ENCODE data around the gene B9D1. TPM values are rescaled to one million over a fixed set of nuclear protein-coding genes. Genes with fewer than 3 reads are reported as not detected.

Gene B9D1
- total and polyA plus RNA-seq, 9 of the 15 experiments (the other 6 are each of a cell fraction or from before 2014, with no cell fraction given) = 8.9 to 28.0 (median 17.9) TPM

- FAIRE-seq (no peak), DNase-seq (ENCODE audit: extremely low read depth in 1 of 4, low spot score in 3 of 4) (no peak), ATAC-seq (no peak)
- peaks cover 5 to 6% of the 10 kb centered on the region in 2 experiments; a peak in 3 of 5 replicates for H3K4me1 ChIP-seq (replicated peaks in 1 of 2; ENCODE audit: control insufficient read depth in 2 of 2, insufficient read depth in 2 of 2, low read length in 2 of 2)
- H4K20me1 ChIP-seq (replicated peaks; ENCODE audit: control insufficient read depth, insufficient read depth, low read length) = no peaks in the 10 kb centered on the region
- no peaks in the 10 kb centered on the region for H3K9me3 ChIP-seq (replicated peaks; ENCODE audit: control insufficient read depth, insufficient read depth, low read depth, low read length)
- H2AFZ ChIP-seq (ENCODE audit: low read depth, low read length) = no peak overlapping the region
- H3K9me1 ChIP-seq (ENCODE audit: control insufficient read depth, insufficient read depth, low read length) = peaks cover 4% of the 10 kb centered on the region
- no peaks in the 10 kb centered on the region for H3K79me2 ChIP-seq (ENCODE audit: control insufficient read depth, insufficient read depth, low read length)
- H3K4me3 ChIP-seq = no peak overlapping the region
- intact Hi-C loops (cut with micrococcal nuclease) = no loop called here
- in situ Hi-C loops (cut with MboI) = no loop called here
- 0 out of 3 replicates have a peak, but pooled peaks cover 2% of the 10 kb centered on the region for H3K36me3 ChIP-seq (ENCODE audit: control insufficient read depth, insufficient read depth, low read length)
- POLR2A ChIA-PET = interaction anchor here (2.2 kb wide), 1 partner anchor 14 kb away, joined by 9 read pairs; no protein-coding TSS in a partner anchor
- no TSS peak for BruUV-seq (replicated peaks)
- H3K27ac ChIP-seq (ENCODE audit: extremely low read depth, low read depth, low read length) = no peak overlapping the region
- H3K4me2 ChIP-seq (ENCODE audit: insufficient read depth, low read length) = no peak overlapping the region
- H3K27me3 ChIP-seq (ENCODE audit: control insufficient read depth in 2 of 2, insufficient read depth in 2 of 2, low read length in 2 of 2) = no peaks in the 10 kb centered on the region
- no peak overlapping the region; a peak in 1 of 4 replicates for H3K9ac ChIP-seq (ENCODE audit: insufficient read depth in 1 of 2, low read depth in 2 of 2, low read length in 2 of 2)
- CTCF ChIA-PET (ENCODE audit: low intra/inter-chr PET ratio) = no interaction called here
- 51% methylated on average over 4 of the region's 5 CpGs for WGBS (ENCODE audit: insufficient coverage, low coverage, missing lambda C conversion rate)
- no peak for TF ChIP-seq WHSC1 (IDR thresholded peaks at IDR 0.05; ENCODE audit: low read length)
- TF ChIP-seq MED1 (CRISPR knock-in tag; IDR thresholded peaks at IDR 0.05; ENCODE audit: borderline replicate concordance) = no peak
- no peak for TF ChIP-seq ZBTB5 (IDR thresholded peaks at IDR 0.05)
- no peak for TF ChIP-seq ATF1 (CRISPR knock-in tag; IDR thresholded peaks at IDR 0.05)
- no peak for TF ChIP-seq ATF1 (tag; IDR thresholded peaks at IDR 0.05)
- TF ChIP-seq NFIX (CRISPR knock-in tag; IDR thresholded peaks at IDR 0.05; ENCODE audit: low read depth) = no peak
- TF ChIP-seq, protein P1, sequence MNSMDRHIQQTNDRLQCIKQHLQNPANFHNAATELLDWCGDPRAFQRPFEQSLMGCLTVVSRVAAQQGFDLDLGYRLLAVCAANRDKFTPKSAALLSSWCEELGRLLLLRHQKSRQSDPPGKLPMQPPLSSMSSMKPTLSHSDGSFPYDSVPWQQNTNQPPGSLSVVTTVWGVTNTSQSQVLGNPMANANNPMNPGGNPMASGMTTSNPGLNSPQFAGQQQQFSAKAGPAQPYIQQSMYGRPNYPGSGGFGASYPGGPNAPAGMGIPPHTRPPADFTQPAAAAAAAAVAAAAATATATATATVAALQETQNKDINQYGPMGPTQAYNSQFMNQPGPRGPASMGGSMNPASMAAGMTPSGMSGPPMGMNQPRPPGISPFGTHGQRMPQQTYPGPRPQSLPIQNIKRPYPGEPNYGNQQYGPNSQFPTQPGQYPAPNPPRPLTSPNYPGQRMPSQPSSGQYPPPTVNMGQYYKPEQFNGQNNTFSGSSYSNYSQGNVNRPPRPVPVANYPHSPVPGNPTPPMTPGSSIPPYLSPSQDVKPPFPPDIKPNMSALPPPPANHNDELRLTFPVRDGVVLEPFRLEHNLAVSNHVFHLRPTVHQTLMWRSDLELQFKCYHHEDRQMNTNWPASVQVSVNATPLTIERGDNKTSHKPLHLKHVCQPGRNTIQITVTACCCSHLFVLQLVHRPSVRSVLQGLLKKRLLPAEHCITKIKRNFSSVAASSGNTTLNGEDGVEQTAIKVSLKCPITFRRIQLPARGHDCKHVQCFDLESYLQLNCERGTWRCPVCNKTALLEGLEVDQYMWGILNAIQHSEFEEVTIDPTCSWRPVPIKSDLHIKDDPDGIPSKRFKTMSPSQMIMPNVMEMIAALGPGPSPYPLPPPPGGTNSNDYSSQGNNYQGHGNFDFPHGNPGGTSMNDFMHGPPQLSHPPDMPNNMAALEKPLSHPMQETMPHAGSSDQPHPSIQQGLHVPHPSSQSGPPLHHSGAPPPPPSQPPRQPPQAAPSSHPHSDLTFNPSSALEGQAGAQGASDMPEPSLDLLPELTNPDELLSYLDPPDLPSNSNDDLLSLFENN (IDR thresholded peaks at IDR 0.05; ENCODE audit: low read depth in 2 of 2, low read length in 2 of 2) = no peak
- TF ChIP-seq ZKSCAN8 (CRISPR knock-in tag; IDR thresholded peaks at IDR 0.05) = no peak
- no peak for TF ChIP-seq PHF20 (IDR thresholded peaks at IDR 0.05; ENCODE audit: partially characterized antibody)
- TF ChIP-seq, protein P2, sequence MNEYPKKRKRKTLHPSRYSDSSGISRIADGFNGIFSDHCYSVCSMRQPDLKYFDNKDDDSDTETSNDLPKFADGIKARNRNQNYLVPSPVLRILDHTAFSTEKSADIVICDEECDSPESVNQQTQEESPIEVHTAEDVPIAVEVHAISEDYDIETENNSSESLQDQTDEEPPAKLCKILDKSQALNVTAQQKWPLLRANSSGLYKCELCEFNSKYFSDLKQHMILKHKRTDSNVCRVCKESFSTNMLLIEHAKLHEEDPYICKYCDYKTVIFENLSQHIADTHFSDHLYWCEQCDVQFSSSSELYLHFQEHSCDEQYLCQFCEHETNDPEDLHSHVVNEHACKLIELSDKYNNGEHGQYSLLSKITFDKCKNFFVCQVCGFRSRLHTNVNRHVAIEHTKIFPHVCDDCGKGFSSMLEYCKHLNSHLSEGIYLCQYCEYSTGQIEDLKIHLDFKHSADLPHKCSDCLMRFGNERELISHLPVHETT (CRISPR knock-in tag; conservative IDR thresholded peaks at IDR 0.05 in 1 of 2, IDR thresholded peaks at IDR 0.05 in 1 of 2) = no peak
- no peak for TF ChIP-seq ZNF224 (CRISPR knock-in tag; IDR thresholded peaks at IDR 0.05)
- TF ChIP-seq RBM39 (optimal IDR thresholded peaks at IDR 0.05; ENCODE audit: low read depth, low read length) = no peak
- TF ChIP-seq ZNF41 (CRISPR knock-in tag; conservative IDR thresholded peaks at IDR 0.05) = no peak
- no peak for TF ChIP-seq ID3 (CRISPR knock-in tag; IDR thresholded peaks at IDR 0.05)
- TF ChIP-seq ID3 (tag; IDR thresholded peaks at IDR 0.05) = no peak
- TF ChIP-seq ZNF253 (CRISPR knock-in tag; conservative IDR thresholded peaks at IDR 0.05) = no peak
- no peak for TF ChIP-seq L3MBTL2 (IDR thresholded peaks at IDR 0.05)
- no peak for TF ChIP-seq ZKSCAN3 (CRISPR knock-in tag; IDR thresholded peaks at IDR 0.05)
These were observed 41.6 kb downstream of the B9D1 start for GRCh38 chr17:19320876-19321275.

All from K562 (cell line).